Measurements from ENCODE around the gene SLC27A3. TPM values are rescaled to one million over a fixed set of nuclear protein-coding genes. Genes with fewer than 3 reads are reported as not detected.
A peak's percentile ranks its signal among the peaks of the same experiment; 100 is the strongest.

Gene SLC27A3
- total RNA-seq, 1 donor from 2014 or later = 315 TPM

DNA sequence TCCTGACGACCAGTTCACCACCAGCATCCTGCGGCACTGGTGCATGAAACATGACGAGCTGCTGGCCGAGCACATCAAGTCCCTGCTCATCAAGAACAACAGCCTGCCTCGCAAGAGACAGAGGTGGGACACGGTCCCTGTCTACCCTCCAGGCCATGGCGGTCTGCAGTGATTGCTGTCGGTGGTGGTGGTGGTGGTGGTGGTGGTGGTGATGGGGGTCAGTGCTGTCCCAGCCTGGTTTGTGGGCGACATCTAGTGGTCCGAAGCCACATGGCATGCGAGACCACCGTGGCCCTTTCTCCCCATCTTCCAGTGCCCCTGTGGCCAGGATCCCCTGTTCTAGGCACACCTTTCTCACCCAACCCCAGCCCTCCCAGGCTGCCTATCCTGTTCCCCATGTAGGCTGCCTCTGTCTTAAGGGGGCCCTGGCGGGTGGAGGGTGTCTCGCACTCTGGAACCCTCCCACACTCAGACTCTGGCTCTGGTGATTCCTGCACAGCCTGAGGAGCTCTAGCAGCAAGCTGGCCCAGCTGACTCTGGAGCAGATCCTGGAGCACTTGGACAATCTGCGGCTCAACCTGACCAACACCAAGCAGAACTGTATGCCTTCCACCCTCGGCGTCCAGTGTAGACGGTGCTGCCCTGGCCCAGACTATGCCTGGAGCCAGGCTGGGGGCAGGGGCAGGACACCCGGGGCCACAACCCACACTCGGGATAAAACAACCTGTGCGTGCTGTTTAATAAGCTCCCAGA is 3.2 kb upstream of the SLC27A3 start:
- DNase-seq (ENCODE audit: low spot score in 2 of 2) = no peak
- H3K4me3 ChIP-seq = no peak overlapping the region
- peaks cover 50 to 59% of the 10 kb centered on the region in 2 donors for H3K36me3 ChIP-seq
- H3K27ac ChIP-seq = peak overlapping the region; percentile 92 to 93
- peaks cover 8 to 34% of the 10 kb centered on the region in 2 donors for H3K4me1 ChIP-seq
- TF ChIP-seq, protein P1, sequence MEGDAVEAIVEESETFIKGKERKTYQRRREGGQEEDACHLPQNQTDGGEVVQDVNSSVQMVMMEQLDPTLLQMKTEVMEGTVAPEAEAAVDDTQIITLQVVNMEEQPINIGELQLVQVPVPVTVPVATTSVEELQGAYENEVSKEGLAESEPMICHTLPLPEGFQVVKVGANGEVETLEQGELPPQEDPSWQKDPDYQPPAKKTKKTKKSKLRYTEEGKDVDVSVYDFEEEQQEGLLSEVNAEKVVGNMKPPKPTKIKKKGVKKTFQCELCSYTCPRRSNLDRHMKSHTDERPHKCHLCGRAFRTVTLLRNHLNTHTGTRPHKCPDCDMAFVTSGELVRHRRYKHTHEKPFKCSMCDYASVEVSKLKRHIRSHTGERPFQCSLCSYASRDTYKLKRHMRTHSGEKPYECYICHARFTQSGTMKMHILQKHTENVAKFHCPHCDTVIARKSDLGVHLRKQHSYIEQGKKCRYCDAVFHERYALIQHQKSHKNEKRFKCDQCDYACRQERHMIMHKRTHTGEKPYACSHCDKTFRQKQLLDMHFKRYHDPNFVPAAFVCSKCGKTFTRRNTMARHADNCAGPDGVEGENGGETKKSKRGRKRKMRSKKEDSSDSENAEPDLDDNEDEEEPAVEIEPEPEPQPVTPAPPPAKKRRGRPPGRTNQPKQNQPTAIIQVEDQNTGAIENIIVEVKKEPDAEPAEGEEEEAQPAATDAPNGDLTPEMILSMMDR (IDR thresholded peaks at IDR 0.05) = peak; percentile 55 to 68 (median 57)
- no peaks in the 10 kb centered on the region for H3K9me3 ChIP-seq
- H3K27me3 ChIP-seq = no peaks in the 10 kb centered on the region
- intact Hi-C loops (cut with DNase I) = loop anchor here (1.0 to 10.0 kb wide), 3 partner anchors 95 to 237 kb away; partner anchors contain the start of gene S100A6

DNA sequence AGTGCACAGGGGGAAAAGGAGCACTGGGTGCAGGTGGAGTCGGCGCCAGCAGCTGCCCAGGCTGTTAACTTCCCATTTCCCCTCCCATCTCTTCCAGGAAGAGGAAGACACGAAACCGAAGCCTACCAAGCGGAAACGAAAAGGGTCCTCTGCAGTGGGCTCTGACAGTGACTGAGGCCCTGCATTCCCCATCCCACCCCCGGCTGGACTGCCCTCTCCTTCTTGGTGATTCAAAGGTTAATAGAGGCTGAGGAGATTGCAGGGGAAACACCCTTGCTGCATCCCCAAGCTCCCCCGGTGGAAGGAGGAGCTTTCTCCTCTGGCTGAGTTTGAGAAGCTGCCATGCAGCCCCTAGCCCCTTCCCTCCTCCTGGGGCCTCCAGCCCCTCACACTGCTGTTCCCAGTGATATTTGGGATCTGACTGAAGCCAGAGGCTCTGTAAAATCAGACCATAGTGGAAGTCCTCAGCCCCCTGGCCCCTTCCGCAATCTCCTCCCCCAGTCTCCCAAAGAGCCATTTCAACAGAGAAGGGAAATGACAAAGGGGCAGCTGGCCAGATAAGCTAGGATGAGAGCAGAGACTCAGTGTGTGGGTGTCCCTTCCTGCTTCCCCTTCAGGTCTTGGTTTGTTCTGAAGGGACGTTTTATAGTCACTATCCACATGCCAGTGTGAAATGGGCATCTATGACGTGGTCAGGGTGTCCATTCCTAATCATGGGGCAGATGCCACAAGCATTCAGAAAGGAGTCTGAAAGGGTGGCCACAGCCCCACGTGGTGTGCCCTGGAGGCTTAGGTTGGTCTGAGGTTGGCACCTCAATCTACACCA is 1.9 kb upstream of the SLC27A3 start:
- TF ChIP-seq, protein P1 (IDR thresholded peaks at IDR 0.05) = no peak
- H3K27me3 ChIP-seq = no peaks in the 10 kb centered on the region
- H3K27ac ChIP-seq = peak overlapping the region; percentile 92 to 93
- intact Hi-C loops (cut with DNase I) = loop anchor here (5.0 to 10.0 kb wide), 2 partner anchors 201 to 239 kb away; partner anchors contain the start of gene S100A6
- no peaks in the 10 kb centered on the region for H3K9me3 ChIP-seq
- peaks cover 20 to 47% of the 10 kb centered on the region in 2 donors for H3K4me1 ChIP-seq
- H3K36me3 ChIP-seq = peaks cover 41 to 48% of the 10 kb centered on the region in 2 donors
- no peak overlapping the region for H3K4me3 ChIP-seq
- no peak for DNase-seq (ENCODE audit: low spot score in 2 of 2)

DNA sequence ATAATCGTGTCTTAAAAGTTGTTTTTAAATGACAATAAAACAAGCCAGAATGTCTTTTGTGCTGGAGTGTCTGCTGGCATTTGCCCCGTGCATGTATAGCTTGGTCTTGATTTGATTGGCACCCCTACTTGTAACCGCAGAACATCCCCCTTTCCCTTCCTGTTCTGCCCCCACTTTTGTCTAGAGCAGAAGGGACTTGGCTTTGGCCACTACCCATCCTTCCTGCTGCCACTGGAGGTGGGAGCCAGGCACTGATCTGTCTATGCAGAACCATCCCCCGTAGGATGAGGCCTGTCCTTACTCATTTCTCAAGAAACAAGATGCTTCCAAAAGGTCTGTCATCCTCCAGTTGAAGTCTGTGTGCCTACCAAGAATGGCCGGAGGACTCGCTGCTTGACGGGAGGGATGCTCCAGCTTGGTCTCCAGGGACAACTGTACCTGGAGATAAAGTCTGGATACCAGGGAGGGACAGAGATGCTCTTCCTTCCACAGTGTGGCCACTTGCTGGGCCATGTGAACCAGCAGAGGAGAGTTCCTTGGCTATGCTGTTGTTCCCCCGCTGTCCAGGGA is 1.1 kb upstream of the SLC27A3 start:
- Histone ChIP-seq H3K27ac (peak overlapping the region; percentile 92 to 93), H3K27me3 (no peaks in the 10 kb centered on the region), H3K36me3 (peaks cover 41 to 44% of the 10 kb centered on the region in 2 donors), H3K9me3 (no peaks in the 10 kb centered on the region), H3K4me3 (peak overlapping the region; percentile 78 to 85), H3K4me1 (peaks cover 22 to 50% of the 10 kb centered on the region in 2 donors)
- no peak for DNase-seq (ENCODE audit: low spot score in 2 of 2)
- TF ChIP-seq, protein P1 (IDR thresholded peaks at IDR 0.05) = no peak
- intact Hi-C loops (cut with DNase I) = loop anchor here (2.0 to 10.0 kb wide), 3 partner anchors 23 to 239 kb away; partner anchors contain the start of gene S100A6

DNA sequence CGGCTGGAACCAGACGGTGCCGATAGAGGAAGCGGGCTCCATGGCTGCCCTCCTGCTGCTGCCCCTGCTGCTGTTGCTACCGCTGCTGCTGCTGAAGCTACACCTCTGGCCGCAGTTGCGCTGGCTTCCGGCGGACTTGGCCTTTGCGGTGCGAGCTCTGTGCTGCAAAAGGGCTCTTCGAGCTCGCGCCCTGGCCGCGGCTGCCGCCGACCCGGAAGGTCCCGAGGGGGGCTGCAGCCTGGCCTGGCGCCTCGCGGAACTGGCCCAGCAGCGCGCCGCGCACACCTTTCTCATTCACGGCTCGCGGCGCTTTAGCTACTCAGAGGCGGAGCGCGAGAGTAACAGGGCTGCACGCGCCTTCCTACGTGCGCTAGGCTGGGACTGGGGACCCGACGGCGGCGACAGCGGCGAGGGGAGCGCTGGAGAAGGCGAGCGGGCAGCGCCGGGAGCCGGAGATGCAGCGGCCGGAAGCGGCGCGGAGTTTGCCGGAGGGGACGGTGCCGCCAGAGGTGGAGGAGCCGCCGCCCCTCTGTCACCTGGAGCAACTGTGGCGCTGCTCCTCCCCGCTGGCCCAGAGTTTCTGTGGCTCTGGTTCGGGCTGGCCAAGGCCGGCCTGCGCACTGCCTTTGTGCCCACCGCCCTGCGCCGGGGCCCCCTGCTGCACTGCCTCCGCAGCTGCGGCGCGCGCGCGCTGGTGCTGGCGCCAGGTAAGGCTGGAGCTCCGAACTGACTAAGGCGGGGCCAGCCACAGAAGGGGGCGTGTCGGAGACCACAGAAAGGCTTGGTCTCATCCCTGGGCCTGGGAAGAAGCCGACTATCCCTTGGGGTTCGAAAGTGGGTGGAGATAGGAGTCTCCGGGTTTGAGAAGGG is 486 bp downstream of the SLC27A3 start:
- intact Hi-C loops (cut with DNase I) = loop anchor here (2.0 to 10.0 kb wide), 2 partner anchors 25 to 241 kb away; partner anchors contain the start of gene S100A6
- Histone ChIP-seq H3K36me3 (peaks cover 34 to 41% of the 10 kb centered on the region in 2 donors), H3K4me3 (peak overlapping the region; percentile 78 to 85), H3K4me1 (peaks cover 22 to 60% of the 10 kb centered on the region in 2 donors), H3K27me3 (no peaks in the 10 kb centered on the region), H3K9me3 (no peaks in the 10 kb centered on the region), H3K27ac (peak overlapping the region; percentile 92 to 93)
- DNase-seq (ENCODE audit: low spot score in 2 of 2) = peak in 1 of 2 donors; percentile 88
- TF ChIP-seq, protein P1 (IDR thresholded peaks at IDR 0.05) = peak in 1 of 3 experiments; percentile 25

Data from ascending aorta (tissue), 2 donors.